HCT116 (cell line): ENCODE measurements around the gene TRHDE.

Source experiments
- EZH2 ChIP-seq: fragments of 200-600 bp; sonication (generic); IDR thresholded peaks from 2 replicates; pipeline ENCODE4 v1.6.1; 2017; ENCODE audit warnings: antibody characterized with exemption, mixed run types
- EZH2phosphoT487 ChIP-seq: fragments of 200-600 bp; IDR thresholded peaks from 2 replicates; pipeline ENCODE4 v1.6.1; 2018; ENCODE audit warnings: antibody characterized with exemption, borderline replicate concordance
- RAD21 ChIP-seq: IDR thresholded peaks from 2 replicates; pipeline ENCODE4 v1.6.1; 2012; ENCODE audit warnings: low read depth, mild to moderate bottlenecking
- SIN3A ChIP-seq: IDR thresholded peaks from 2 replicates; pipeline ENCODE4 v1.6.1; 2012; ENCODE audit warnings: low read depth
- YY1 ChIP-seq: IDR thresholded peaks from 2 replicates; pipeline ENCODE4 v1.6.1; 2011; ENCODE audit warnings: low read length, low read depth, moderate library complexity, mild to moderate bottlenecking; ENCODE audit not compliant: insufficient replicate concordance; ENCODE audit errors: extremely low read depth
- ZBTB33 ChIP-seq: IDR thresholded peaks from 2 replicates; pipeline ENCODE4 v1.6.1; 2011; ENCODE audit warnings: mild to moderate bottlenecking, low read length, moderate library complexity; ENCODE audit not compliant: insufficient replicate concordance; ENCODE audit errors: extremely low read depth
- TF ChIP-seq, protein P1 (sequence below), 3 experiments: fragments of 200-600 bp in 1 of 3; sonication (generic) in 1 of 3; IDR thresholded peaks in 2 of 3; conservative IDR thresholded peaks in 1 of 3; 2 replicates each; pipeline ENCODE4 v1.5.1; 2012 to 2017; ENCODE audit warnings: low read depth in 2 of 3, low read length in 2 of 3, antibody characterized with exemption in 1 of 3, borderline replicate concordance in 1 of 3, control low read depth in 1 of 3, mild to moderate bottlenecking in 1 of 3, mixed read lengths in 1 of 3, mixed run types in 1 of 3, moderate library complexity in 1 of 3; ENCODE audit not compliant: insufficient read depth in 1 of 3
- TF ChIP-seq, protein P2 (sequence below): IDR thresholded peaks from 2 replicates; pipeline ENCODE4 v1.6.1; 2012

GRCh38 chr12:72622556-72622955 lies 350.4 kb downstream of the TRHDE start:
- TF ChIP-seq, protein P1, sequence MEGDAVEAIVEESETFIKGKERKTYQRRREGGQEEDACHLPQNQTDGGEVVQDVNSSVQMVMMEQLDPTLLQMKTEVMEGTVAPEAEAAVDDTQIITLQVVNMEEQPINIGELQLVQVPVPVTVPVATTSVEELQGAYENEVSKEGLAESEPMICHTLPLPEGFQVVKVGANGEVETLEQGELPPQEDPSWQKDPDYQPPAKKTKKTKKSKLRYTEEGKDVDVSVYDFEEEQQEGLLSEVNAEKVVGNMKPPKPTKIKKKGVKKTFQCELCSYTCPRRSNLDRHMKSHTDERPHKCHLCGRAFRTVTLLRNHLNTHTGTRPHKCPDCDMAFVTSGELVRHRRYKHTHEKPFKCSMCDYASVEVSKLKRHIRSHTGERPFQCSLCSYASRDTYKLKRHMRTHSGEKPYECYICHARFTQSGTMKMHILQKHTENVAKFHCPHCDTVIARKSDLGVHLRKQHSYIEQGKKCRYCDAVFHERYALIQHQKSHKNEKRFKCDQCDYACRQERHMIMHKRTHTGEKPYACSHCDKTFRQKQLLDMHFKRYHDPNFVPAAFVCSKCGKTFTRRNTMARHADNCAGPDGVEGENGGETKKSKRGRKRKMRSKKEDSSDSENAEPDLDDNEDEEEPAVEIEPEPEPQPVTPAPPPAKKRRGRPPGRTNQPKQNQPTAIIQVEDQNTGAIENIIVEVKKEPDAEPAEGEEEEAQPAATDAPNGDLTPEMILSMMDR (IDR thresholded peaks at IDR 0.05 in 2 of 3, conservative IDR thresholded peaks at IDR 0.05 in 1 of 3; ENCODE audit: borderline replicate concordance in 1 of 3, insufficient read depth in 1 of 3, low read depth in 2 of 3, low read length in 2 of 3) = no peak
- TF ChIP-seq YY1 (no peak), EZH2 (no peak), EZH2phosphoT487 (no peak), ZBTB33 (no peak), RAD21 (no peak), SIN3A (no peak)
- TF ChIP-seq, protein P2, sequence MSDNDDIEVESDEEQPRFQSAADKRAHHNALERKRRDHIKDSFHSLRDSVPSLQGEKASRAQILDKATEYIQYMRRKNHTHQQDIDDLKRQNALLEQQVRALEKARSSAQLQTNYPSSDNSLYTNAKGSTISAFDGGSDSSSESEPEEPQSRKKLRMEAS = no peak
